GM21381 (cell line): ENCODE results near the gene CLINT1.

Source experiments
- ATAC-seq: cut with Tn5 transposase; IDR thresholded peaks from one replicate; pipeline ENCODE4 v1.9.1; 2021; ENCODE audit warnings: mild to moderate bottlenecking, moderate library complexity; ENCODE audit not compliant: unreplicated experiment

Gene CLINT1

GRCh38 chr5:157766442-157766841 is 92.5 kb downstream of the CLINT1 start:
- ATAC-seq, result no peak

GRCh38 chr5:157764531-157764930 is 94.4 kb downstream of the CLINT1 start:
- ATAC-seq, result no peak

- ATAC-seq, result peak; percentile 70
Observed at GRCh38 chr5:157761690-157762621, 97.0 kb downstream of the CLINT1 start.

DNA sequence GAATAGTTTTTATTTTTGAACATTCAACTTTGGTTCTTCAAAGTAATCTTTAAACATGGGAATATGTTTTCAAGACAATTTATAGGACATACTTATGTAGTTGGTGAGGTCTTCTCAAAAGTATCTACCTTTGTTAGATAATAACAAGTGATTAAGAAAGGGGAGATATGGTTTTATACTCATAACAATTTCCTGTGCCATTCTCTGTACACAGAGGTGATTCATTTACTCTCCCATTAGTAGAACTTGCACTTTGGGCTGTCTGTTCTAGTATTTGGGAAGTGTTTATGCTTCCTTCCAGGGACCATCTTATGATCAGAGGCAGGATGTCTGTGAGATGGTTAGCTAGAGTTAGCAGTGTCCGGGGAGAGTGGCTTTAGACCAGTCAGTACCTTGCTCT is 100.2 kb downstream of the CLINT1 start:
- ATAC-seq, result no peak

DNA sequence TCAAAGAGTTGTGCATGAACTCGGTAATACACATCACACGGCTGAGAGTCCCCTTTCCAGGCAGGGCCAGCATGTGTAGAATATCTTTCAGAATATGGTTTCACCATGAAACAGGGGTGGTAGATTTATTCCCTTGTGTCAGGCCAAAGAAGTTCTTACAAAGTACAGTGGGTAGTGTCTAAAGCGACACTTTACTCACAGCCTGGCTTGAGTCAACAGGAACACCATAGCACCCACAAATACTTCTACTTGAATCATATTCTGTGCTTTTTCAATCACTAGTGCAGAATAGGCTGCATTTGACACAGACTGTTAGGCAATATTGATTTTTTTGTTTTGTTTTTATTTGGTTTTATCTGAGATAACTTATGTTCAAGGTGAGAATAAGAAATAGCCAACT is 102.8 kb downstream of the CLINT1 start:
- ATAC-seq, result no peak

GRCh38 chr5:157750320-157750719 is 108.6 kb downstream of the CLINT1 start:
- ATAC-seq, result no peak

DNA sequence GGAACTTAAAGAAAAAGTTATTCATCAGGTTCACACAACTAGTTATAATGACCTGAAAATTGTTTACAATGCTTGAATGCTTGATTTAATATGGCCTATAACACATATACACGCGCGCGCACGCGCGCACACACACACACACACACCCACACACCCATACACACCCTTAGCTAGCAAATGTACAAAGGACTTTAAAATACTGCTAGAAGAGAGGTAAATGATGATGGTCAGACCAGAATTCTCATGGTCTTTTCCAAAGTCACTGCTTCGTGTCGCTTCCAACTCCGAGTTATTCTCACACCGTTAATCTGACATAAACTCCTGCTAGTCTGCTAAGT is 109.5 kb downstream of the CLINT1 start:
- no peak for ATAC-seq

- ATAC-seq, result no peak
Observed at GRCh38 chr5:157748760-157749461, 110.0 kb downstream of the CLINT1 start.

DNA sequence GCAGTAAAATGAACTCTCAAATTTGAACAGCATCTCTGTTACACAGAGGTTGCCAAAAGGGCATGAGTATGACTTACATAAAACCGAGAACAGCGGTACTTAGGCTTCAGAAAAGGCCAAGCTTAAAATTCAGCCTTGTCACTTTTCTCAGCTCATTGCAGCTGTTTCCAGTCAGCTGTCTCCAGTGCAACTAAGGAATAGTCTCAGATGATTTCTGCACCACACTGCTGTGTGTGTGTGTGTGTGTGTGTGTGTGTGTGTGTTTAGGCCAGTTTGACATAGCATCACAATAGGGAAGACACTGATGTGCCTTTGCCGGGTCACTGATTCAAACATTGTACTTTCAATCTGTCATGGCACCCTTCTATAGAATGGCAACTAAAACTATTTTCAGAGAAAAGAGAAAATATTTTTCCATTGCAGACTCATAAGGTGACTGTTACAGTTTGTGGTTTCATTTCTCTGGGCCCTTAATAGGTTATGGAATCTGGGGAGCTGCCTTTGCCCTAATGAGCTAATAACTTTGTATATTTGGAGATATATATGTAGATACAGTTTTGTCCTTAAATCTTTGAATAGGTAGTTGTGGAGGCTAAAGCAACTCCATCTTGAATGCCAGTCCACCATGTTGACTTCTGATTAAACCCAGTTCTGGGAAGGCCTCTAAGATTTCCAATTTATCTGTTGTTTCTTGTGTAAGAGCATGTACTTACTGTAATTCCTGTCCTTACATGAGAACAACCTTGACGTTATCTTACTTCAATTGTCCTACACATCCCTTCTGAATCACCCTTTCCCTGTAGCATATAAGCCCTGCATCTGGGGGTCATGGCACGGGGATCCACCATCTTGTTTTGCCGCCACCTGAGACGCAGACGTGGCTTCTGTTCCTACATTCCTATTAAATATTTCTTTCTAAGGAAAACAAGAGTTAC is 110.9 kb downstream of the CLINT1 start:
- ATAC-seq, result no peak

DNA sequence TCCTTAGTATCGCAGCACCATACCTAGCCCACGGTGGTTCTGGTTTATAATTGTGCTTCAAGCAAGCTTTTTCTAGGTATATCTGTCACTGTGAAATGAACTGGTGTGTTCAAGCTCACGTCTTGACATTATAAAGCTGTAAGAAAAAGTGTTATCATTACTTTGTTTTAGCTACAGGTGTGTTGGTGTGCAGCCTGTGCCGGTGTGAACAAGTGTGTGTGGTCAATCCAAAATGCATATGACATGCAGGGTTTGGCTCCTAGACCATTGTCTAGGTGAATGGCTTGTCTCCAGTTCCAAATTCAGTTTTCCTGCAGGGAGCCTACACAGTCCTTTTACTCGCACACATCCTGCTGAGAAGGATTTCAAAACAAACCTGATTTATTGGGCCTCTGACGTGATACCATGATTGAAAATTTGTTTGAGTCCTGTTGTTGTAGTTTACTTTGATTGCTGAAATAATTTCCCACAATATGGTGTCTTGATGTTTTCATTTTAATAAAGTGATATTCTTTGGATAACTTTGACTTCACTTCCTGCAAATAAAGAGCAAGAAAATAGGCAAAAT is 111.7 kb downstream of the CLINT1 start:
- ATAC-seq, result no peak

GRCh38 chr5:157745041-157745456 is 113.9 kb downstream of the CLINT1 start:
- no peak for ATAC-seq

DNA sequence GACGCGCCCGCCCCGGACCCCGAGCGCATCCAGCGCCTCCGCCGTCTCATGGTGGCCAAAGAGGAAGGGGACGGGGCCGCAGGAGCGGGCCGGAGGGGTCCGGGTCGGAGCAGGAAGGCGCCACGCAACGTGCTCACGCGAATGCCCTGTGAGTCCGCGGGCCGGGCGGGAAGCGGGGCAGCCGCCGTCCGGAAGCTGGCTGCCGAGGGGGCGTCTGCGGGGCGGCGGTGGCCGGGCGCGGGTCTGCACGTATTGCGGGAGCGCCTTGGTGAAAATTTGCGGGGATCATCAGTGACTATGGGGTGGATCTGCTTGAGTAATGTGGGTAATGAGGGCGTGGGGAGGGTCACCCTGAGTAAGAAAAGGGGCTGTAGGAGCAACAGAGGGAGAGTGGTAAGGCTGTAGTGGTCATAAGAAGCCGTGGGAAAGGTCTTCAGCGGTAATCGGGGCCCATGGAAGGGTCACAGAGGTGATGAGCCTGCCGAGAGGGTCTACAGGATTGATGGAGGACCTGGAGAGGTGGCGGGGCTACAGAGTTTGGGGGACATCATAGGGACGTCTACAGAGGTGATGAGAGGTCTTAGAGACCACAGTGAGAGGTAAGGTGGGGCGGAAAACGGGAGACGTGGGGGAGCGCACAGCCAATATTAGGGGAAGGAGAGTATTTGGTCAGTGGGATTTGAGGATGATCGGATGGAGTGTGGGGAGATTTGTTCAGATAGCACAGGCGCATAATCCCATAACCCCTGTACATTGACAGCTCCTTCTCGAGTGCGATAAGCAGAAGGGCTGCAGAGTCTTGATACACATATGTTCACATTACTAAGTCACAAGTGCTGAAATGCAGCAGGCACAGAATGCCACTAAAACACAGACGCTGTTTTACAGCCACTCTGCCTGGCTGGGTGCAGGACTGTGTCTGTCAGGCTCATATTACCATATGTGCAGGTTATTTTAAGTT is 114.6 kb downstream of the CLINT1 start:
- ATAC-seq, result no peak

- peak; percentile 95 for ATAC-seq
Observed at GRCh38 chr5:157743163-157744050, 115.5 kb downstream of the CLINT1 start, which contains the start of gene LSM11. LSM11 (plus strand) TSS chr5:157743712; CDS start chr5:157743751, 39 bp downstream.

DNA sequence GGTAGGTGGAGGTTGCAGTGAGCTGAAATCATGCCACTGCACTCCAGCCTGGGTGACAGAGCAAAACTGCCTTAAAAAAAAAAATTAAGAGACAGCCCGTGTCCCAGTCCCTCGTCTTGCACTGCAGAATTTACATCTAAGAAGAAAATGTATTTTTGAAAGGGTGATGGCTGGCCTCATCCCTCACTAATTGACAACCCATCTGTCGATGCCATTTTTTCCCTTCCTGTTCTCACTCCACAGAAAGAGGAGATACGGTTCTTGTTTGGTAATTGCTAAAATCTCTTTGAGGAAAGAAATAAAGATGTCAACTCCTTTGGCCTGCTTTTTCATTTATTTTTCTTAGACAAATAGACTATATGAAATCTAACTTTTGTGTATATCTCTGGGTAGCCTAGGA is 117.8 kb downstream of the CLINT1 start:
- ATAC-seq, result no peak

DNA sequence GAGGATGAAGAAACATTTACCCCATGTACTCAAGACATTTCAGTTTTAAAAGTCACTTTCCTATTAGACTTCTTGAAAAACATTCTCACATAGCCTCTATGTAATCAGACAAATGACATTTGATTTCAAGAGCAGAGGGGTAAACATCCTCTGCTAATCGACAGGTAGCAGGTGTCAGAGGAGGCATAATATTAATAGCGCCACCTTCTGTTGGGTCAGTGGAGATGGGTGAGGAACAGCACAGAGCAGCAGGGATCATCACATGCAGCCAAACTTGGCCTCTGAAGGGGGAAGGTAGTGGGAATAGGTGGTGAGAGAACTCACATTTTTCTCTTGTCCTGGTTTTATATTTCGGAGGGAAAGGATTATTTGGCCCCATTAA is 118.7 kb downstream of the CLINT1 start:
- ATAC-seq, result no peak

- ATAC-seq, result no peak
Observed at GRCh38 chr5:157739388-157740228, 119.3 kb downstream of the CLINT1 start.

- no peak for ATAC-seq
Observed at GRCh38 chr5:157735991-157736390, 123.0 kb downstream of the CLINT1 start.
